CD8-positive, alpha-beta memory T cell (primary cell): ENCODE measurements around the gene KRTAP4-8. TPM values are rescaled to one million over a fixed set of nuclear protein-coding genes. Genes with fewer than 3 reads are reported as not detected.
"Not testable (repeated sequence)": the region's sequence is repeated elsewhere in the genome, so short reads cannot be mapped to it uniquely, and the experiment has no call there.

Experiments used
- CTCF ChIA-PET: fragments of 350-600 bp; sonication (Branson Sonifier 250); formaldehyde crosslinking; loops from one replicate; lab custom pipeline; 2021; ENCODE audit warnings: antibody characterized with exemption; lab: Charles Lee
- POLR2A ChIA-PET: fragments of 350-600 bp; sonication (Branson Sonifier 250); formaldehyde crosslinking; loops from one replicate; lab custom pipeline; 2021; ENCODE audit warnings: antibody characterized with exemption; lab: Charles Lee
- DNase-seq, 5 donors: peaks; one replicate each; pipeline versions ENCODE4 v3.0.0 to v3.0.0-alpha.2; 2020 to 2022; ENCODE audit warnings: mixed read lengths in 1 of 5
- H3K27ac ChIP-seq: one replicate; pipeline ENCODE4 v1.7.0; 2013; ENCODE audit warnings: low read depth, mild to moderate bottlenecking, low read length, moderate library complexity
- H3K27me3 ChIP-seq: 2 replicates; pipeline ENCODE4 v1.7.0; 2013; ENCODE audit warnings: low read length, mild to moderate bottlenecking; ENCODE audit not compliant: insufficient read depth, poor library complexity, severe bottlenecking
- H3K36me3 ChIP-seq: 2 replicates; pipeline ENCODE4 v1.7.0; 2013; ENCODE audit warnings: mild to moderate bottlenecking, low read length, moderate library complexity; ENCODE audit not compliant: insufficient read depth
- H3K4me1 ChIP-seq: 2 replicates; pipeline ENCODE4 v1.7.0; 2013; ENCODE audit warnings: mild to moderate bottlenecking, low read length, moderate library complexity; ENCODE audit not compliant: insufficient read depth
- H3K4me3 ChIP-seq: 2 replicates; pipeline ENCODE4 v1.7.0; 2013; ENCODE audit warnings: mild to moderate bottlenecking, low read length
- H3K9me3 ChIP-seq: 2 replicates; pipeline ENCODE4 v1.7.0; 2013; ENCODE audit warnings: mild to moderate bottlenecking, low read length
- H3K27ac Mint-ChIP-seq, 8 donors: one replicate each; pipeline ENCODE4 v1.8.0; 2020 to 2021; ENCODE audit warnings: mixed read lengths in 8 of 8, mild to moderate bottlenecking in 6 of 8, inconsistent platforms in 3 of 8, moderate library complexity in 3 of 8
- H3K27me3 Mint-ChIP-seq, 2 donors: one replicate each; pipeline ENCODE4 v1.8.0; 2020 to 2021; ENCODE audit warnings: mixed read lengths in 2 of 2, mild to moderate bottlenecking in 1 of 2, moderate library complexity in 1 of 2
- H3K36me3 Mint-ChIP-seq, 3 donors: one replicate each; pipeline ENCODE4 v1.8.0; 2020 to 2021; ENCODE audit warnings: mixed read lengths in 3 of 3, inconsistent platforms in 1 of 3, mild to moderate bottlenecking in 1 of 3
- H3K4me1 Mint-ChIP-seq, 3 donors: one replicate each; pipeline ENCODE4 v1.8.0; 2020 to 2021; ENCODE audit warnings: mixed read lengths in 3 of 3, inconsistent platforms in 1 of 3, mild to moderate bottlenecking in 1 of 3
- H3K4me3 Mint-ChIP-seq, 7 donors: one replicate each; pipeline ENCODE4 v1.8.0; 2020 to 2021; ENCODE audit warnings: mixed read lengths in 7 of 7, mild to moderate bottlenecking in 6 of 7, moderate library complexity in 4 of 7, inconsistent platforms in 2 of 7
- H3K9me3 Mint-ChIP-seq, 5 donors: one replicate each; pipeline ENCODE4 v1.8.0; 2020 to 2022; ENCODE audit warnings: mixed read lengths in 5 of 5, mild to moderate bottlenecking in 3 of 5, moderate library complexity in 2 of 5, inconsistent platforms in 1 of 5
- polyA plus RNA-seq: library from polyadenylated mRNA; unstranded; fragments of 300-500 nt; fragmentation: Illumina TruSeq; gene quantifications from one replicate; pipeline ENCODE4 v1.2.3, GENCODE V29; 2021
- total RNA-seq, 2 experiments: library from RNA; stranded (reverse); gene quantifications; one replicate each; pipeline ENCODE4 v1.2.3, GENCODE V29; 2021

KRTAP4-8 gene
- total RNA-seq (not detected), polyA plus RNA-seq (not detected)

- Mint-ChIP-seq H3K9me3 (peaks cover 0 to 2% (median 0%) of the 10 kb centered on the region in 5 donors), H3K4me3 (no peak within 1 kb of the TSS), H3K27me3 (peaks cover 23 to 55% of the 10 kb centered on the region in 2 donors), H3K36me3 (peaks cover 0 to 5% (median 0%) of the 10 kb centered on the region in 3 donors), H3K4me1 (peaks cover 0 to 7% (median 6%) of the 10 kb centered on the region in 3 donors), H3K27ac (peak within 1 kb of the TSS in 1 of 8 donors; percentile 23)
- H3K27ac ChIP-seq: no peak within 1 kb of the TSS
- H3K36me3 ChIP-seq: no peaks in the 10 kb centered on the region
- no peaks in the 10 kb centered on the region for H3K4me1 ChIP-seq
- no peak within 1 kb of the TSS for H3K4me3 ChIP-seq
- DNase-seq: no peak
- peaks cover 3% of the 10 kb centered on the region for H3K27me3 ChIP-seq
- CTCF ChIA-PET: no interaction called here
- no peaks in the 10 kb centered on the region for H3K9me3 ChIP-seq
- POLR2A ChIA-PET: no interaction called here
Observed at GRCh38 chr17:41098042-41098441, at the start of gene KRTAP4-8. KRTAP4-8 (minus strand) TSS chr17:41098142; CDS start chr17:41098084, 58 bp downstream.

- no peak overlapping the region for H3K4me3 ChIP-seq
- DNase-seq: no peak
- POLR2A ChIA-PET: no interaction called here
- Mint-ChIP-seq H3K36me3 (peaks cover 0 to 28% (median 5%) of the 10 kb centered on the region in 3 donors), H3K9me3 (peaks cover 3 to 32% (median 14%) of the 10 kb centered on the region in 5 donors), H3K27me3 (peaks cover 3 to 36% of the 10 kb centered on the region in 2 donors), H3K4me3 (no peak overlapping the region), H3K27ac (peak overlapping the region in 2 of 8 donors; percentile 7 to 28), H3K4me1 (peaks cover 0 to 2% (median 0%) of the 10 kb centered on the region in 3 donors)
- H3K27ac ChIP-seq: no peak overlapping the region
- CTCF ChIA-PET: no interaction called here
- no peaks in the 10 kb centered on the region for H3K36me3 ChIP-seq
- H3K4me1 ChIP-seq: no peaks in the 10 kb centered on the region
- no peaks in the 10 kb centered on the region for H3K9me3 ChIP-seq
- H3K27me3 ChIP-seq: no peaks in the 10 kb centered on the region
Observed at GRCh38 chr17:41145261-41145660, 47.3 kb upstream of the KRTAP4-8 start.

GRCh38 chr17:41144846-41145245, 46.9 kb upstream of the KRTAP4-8 start:
- Histone ChIP-seq H3K4me3 (no peak overlapping the region), H3K36me3 (no peaks in the 10 kb centered on the region), H3K27ac (no peak overlapping the region), H3K4me1 (no peaks in the 10 kb centered on the region), H3K9me3 (no peaks in the 10 kb centered on the region), H3K27me3 (no peaks in the 10 kb centered on the region)
- H3K27me3 Mint-ChIP-seq: peaks cover 3 to 36% of the 10 kb centered on the region in 2 donors
- H3K9me3 Mint-ChIP-seq: peaks cover 5 to 32% (median 14%) of the 10 kb centered on the region in 5 donors
- no peak for DNase-seq
- H3K36me3 Mint-ChIP-seq: peaks cover 0 to 28% (median 5%) of the 10 kb centered on the region in 3 donors
- POLR2A ChIA-PET: no interaction called here
- H3K4me3 Mint-ChIP-seq: no peak overlapping the region
- CTCF ChIA-PET: no interaction called here
- H3K4me1 Mint-ChIP-seq: peaks cover 0 to 2% (median 0%) of the 10 kb centered on the region in 3 donors
- H3K27ac Mint-ChIP-seq: peak overlapping the region in 1 of 8 donors; percentile 28

GRCh38 chr17:41141361-41141760, 43.4 kb upstream of the KRTAP4-8 start:
- no peak overlapping the region for H3K4me3 Mint-ChIP-seq
- Histone ChIP-seq H3K36me3 (no peaks in the 10 kb centered on the region), H3K27ac (no peak overlapping the region), H3K27me3 (no peaks in the 10 kb centered on the region), H3K9me3 (no peaks in the 10 kb centered on the region), H3K4me3 (no peak overlapping the region), H3K4me1 (no peaks in the 10 kb centered on the region)
- H3K9me3 Mint-ChIP-seq: peaks cover 10 to 37% (median 16%) of the 10 kb centered on the region in 5 donors
- ChIA-PET CTCF (no interaction called here), POLR2A (no interaction called here)
- H3K4me1 Mint-ChIP-seq: no peaks in the 10 kb centered on the region
- H3K36me3 Mint-ChIP-seq: peaks cover 2 to 31% (median 7%) of the 10 kb centered on the region in 3 donors
- peaks cover 6 to 38% of the 10 kb centered on the region in 2 donors for H3K27me3 Mint-ChIP-seq
- DNase-seq: no peak
- H3K27ac Mint-ChIP-seq: no peak overlapping the region

GRCh38 chr17:41140360-41141131, 42.6 kb upstream of the KRTAP4-8 start, which contains the start of gene KRTAP4-6:
KRTAP4-6 (minus strand) TSS chr17:41140544; CDS start chr17:41140487, 57 bp downstream.
- Histone ChIP-seq H3K4me3 (no peak within 1 kb of the TSS), H3K27me3 (no peaks in the 10 kb centered on the region), H3K27ac (no peak within 1 kb of the TSS), H3K36me3 (no peaks in the 10 kb centered on the region), H3K4me1 (no peaks in the 10 kb centered on the region), H3K9me3 (no peaks in the 10 kb centered on the region)
- H3K27me3 Mint-ChIP-seq: peaks cover 9 to 31% of the 10 kb centered on the region in 2 donors
- H3K4me3 Mint-ChIP-seq: no peak within 1 kb of the TSS
- ChIA-PET POLR2A (no interaction called here), CTCF (no interaction called here)
- H3K4me1 Mint-ChIP-seq: peaks cover 0 to 2% (median 0%) of the 10 kb centered on the region in 3 donors
- DNase-seq: no peak
- peaks cover 10 to 37% (median 16%) of the 10 kb centered on the region in 5 donors for H3K9me3 Mint-ChIP-seq
- H3K27ac Mint-ChIP-seq: no peak within 1 kb of the TSS
- peaks cover 2 to 31% (median 7%) of the 10 kb centered on the region in 3 donors for H3K36me3 Mint-ChIP-seq

GRCh38 chr17:41139865-41140264, 41.9 kb upstream of the KRTAP4-8 start:
- H3K4me3 ChIP-seq, H3K27ac ChIP-seq, DNase-seq, H3K4me3 Mint-ChIP-seq, H3K27me3 ChIP-seq, H3K36me3 ChIP-seq, H3K27ac Mint-ChIP-seq, H3K9me3 ChIP-seq, H3K4me1 Mint-ChIP-seq, H3K4me1 ChIP-seq, POLR2A ChIA-PET, CTCF ChIA-PET: not testable (repeated sequence)
- Mint-ChIP-seq H3K9me3 (peaks cover 10 to 34% (median 16%) of the 10 kb centered on the region in 5 donors), H3K36me3 (peaks cover 2 to 31% (median 6%) of the 10 kb centered on the region in 3 donors), H3K27me3 (peaks cover 9 to 31% of the 10 kb centered on the region in 2 donors)

GRCh38 chr17:41133880-41134735, 36.2 kb upstream of the KRTAP4-8 start:
- DNase-seq: peak in 2 of 5 donors; percentile 25 to 27
- Histone ChIP-seq H3K4me1 (peaks cover 15% of the 10 kb centered on the region), H3K4me3 (no peak overlapping the region), H3K9me3 (no peaks in the 10 kb centered on the region), H3K27me3 (no peaks in the 10 kb centered on the region), H3K36me3 (no peaks in the 10 kb centered on the region), H3K27ac (no peak overlapping the region)
- Mint-ChIP-seq H3K27ac (peak overlapping the region in 5 of 8 donors; percentile 18 to 89 (median 88)), H3K4me1 (peaks cover 8 to 41% (median 15%) of the 10 kb centered on the region in 3 donors), H3K9me3 (peaks cover 0 to 4% (median 2%) of the 10 kb centered on the region in 5 donors), H3K4me3 (peak overlapping the region in 3 of 7 donors; percentile 57 to 79 (median 67)), H3K36me3 (no peaks in the 10 kb centered on the region), H3K27me3 (peaks cover 9 to 12% of the 10 kb centered on the region in 2 donors)
- CTCF ChIA-PET: no interaction called here
- POLR2A ChIA-PET: no interaction called here
